Measurements from ENCODE around the gene DCP2. TPM values are rescaled to one million over a fixed set of nuclear protein-coding genes. Genes with fewer than 3 reads are reported as not detected.

DCP2 gene
- total RNA-seq, result 101 TPM

- Histone ChIP-seq H3K27me3 (ENCODE audit: insufficient read depth, low read length) (no peaks in the 10 kb centered on the region), H3K9me3 (ENCODE audit: low read depth, low read length) (no peaks in the 10 kb centered on the region), H3K4me1 (ENCODE audit: insufficient read depth, low read length) (peaks cover 24% of the 10 kb centered on the region), H3K4me3 (ENCODE audit: low read length) (peak within 1 kb of the TSS; percentile 94)
These were observed at the start of gene DCP2 for GRCh38 chr5:112976432-112977309. Gene DCP2 (plus strand): TSS chr5:112976798. CDS start chr5:112976934, 136 bp downstream.

- Histone ChIP-seq H3K4me1 (ENCODE audit: insufficient read depth, low read length) (peaks cover 67% of the 10 kb centered on the region), H3K4me3 (ENCODE audit: low read length) (no peak overlapping the region), H3K27me3 (ENCODE audit: insufficient read depth, low read length) (no peaks in the 10 kb centered on the region), H3K9me3 (ENCODE audit: low read depth, low read length) (no peaks in the 10 kb centered on the region)
These were observed 47.1 kb upstream of the DCP2 start for GRCh38 chr5:112929336-112930081.

- H3K27me3 ChIP-seq (ENCODE audit: insufficient read depth, low read length), result no peaks in the 10 kb centered on the region
- H3K4me1 ChIP-seq (ENCODE audit: insufficient read depth, low read length), result peaks cover 63% of the 10 kb centered on the region
- no peaks in the 10 kb centered on the region for H3K9me3 ChIP-seq (ENCODE audit: low read depth, low read length)
- no peak overlapping the region for H3K4me3 ChIP-seq (ENCODE audit: low read length)
These were observed 46.6 kb upstream of the DCP2 start for GRCh38 chr5:112930082-112930344.

GRCh38 chr5:112931473-112931872 is 45.1 kb upstream of the DCP2 start:
- peaks cover 56% of the 10 kb centered on the region for H3K4me1 ChIP-seq (ENCODE audit: insufficient read depth, low read length)
- H3K4me3 ChIP-seq (ENCODE audit: low read length), result no peak overlapping the region
- H3K9me3 ChIP-seq (ENCODE audit: low read depth, low read length), result no peaks in the 10 kb centered on the region
- no peaks in the 10 kb centered on the region for H3K27me3 ChIP-seq (ENCODE audit: insufficient read depth, low read length)

- no peaks in the 10 kb centered on the region for H3K9me3 ChIP-seq (ENCODE audit: low read depth, low read length)
- H3K27me3 ChIP-seq (ENCODE audit: insufficient read depth, low read length), result no peaks in the 10 kb centered on the region
- no peak overlapping the region for H3K4me3 ChIP-seq (ENCODE audit: low read length)
- H3K4me1 ChIP-seq (ENCODE audit: insufficient read depth, low read length), result peaks cover 42% of the 10 kb centered on the region
These were observed 43.5 kb upstream of the DCP2 start for GRCh38 chr5:112933105-112933504.

- Histone ChIP-seq H3K4me1 (ENCODE audit: insufficient read depth, low read length) (peaks cover 35% of the 10 kb centered on the region), H3K4me3 (ENCODE audit: low read length) (no peak overlapping the region), H3K9me3 (ENCODE audit: low read depth, low read length) (no peaks in the 10 kb centered on the region), H3K27me3 (ENCODE audit: insufficient read depth, low read length) (no peaks in the 10 kb centered on the region)
These were observed 42.8 kb upstream of the DCP2 start for GRCh38 chr5:112933651-112934365.

- no peaks in the 10 kb centered on the region for H3K27me3 ChIP-seq (ENCODE audit: insufficient read depth, low read length)
- H3K4me3 ChIP-seq (ENCODE audit: low read length), result no peak overlapping the region
- H3K4me1 ChIP-seq (ENCODE audit: insufficient read depth, low read length), result peaks cover 30% of the 10 kb centered on the region
- H3K9me3 ChIP-seq (ENCODE audit: low read depth, low read length), result no peaks in the 10 kb centered on the region
These were observed 42.3 kb upstream of the DCP2 start for GRCh38 chr5:112934366-112934663.

- Histone ChIP-seq H3K4me1 (ENCODE audit: insufficient read depth, low read length) (peaks cover 17% of the 10 kb centered on the region), H3K9me3 (ENCODE audit: low read depth, low read length) (no peaks in the 10 kb centered on the region), H3K27me3 (ENCODE audit: insufficient read depth, low read length) (no peaks in the 10 kb centered on the region), H3K4me3 (ENCODE audit: low read length) (no peak overlapping the region)
These were observed 40.9 kb upstream of the DCP2 start for GRCh38 chr5:112935675-112936074.

GRCh38 chr5:112938286-112938685 is 38.3 kb upstream of the DCP2 start:
- Histone ChIP-seq H3K4me1 (ENCODE audit: insufficient read depth, low read length) (peaks cover 8% of the 10 kb centered on the region), H3K27me3 (ENCODE audit: insufficient read depth, low read length) (peaks cover 5% of the 10 kb centered on the region), H3K9me3 (ENCODE audit: low read depth, low read length) (no peaks in the 10 kb centered on the region), H3K4me3 (ENCODE audit: low read length) (no peak overlapping the region)

GRCh38 chr5:112940670-112941069 is 35.9 kb upstream of the DCP2 start:
- Histone ChIP-seq H3K9me3 (ENCODE audit: low read depth, low read length) (no peaks in the 10 kb centered on the region), H3K4me1 (ENCODE audit: insufficient read depth, low read length) (no peaks in the 10 kb centered on the region), H3K27me3 (ENCODE audit: insufficient read depth, low read length) (peaks cover 8% of the 10 kb centered on the region), H3K4me3 (ENCODE audit: low read length) (no peak overlapping the region)

- no peaks in the 10 kb centered on the region for H3K9me3 ChIP-seq (ENCODE audit: low read depth, low read length)
- H3K4me3 ChIP-seq (ENCODE audit: low read length), result no peak overlapping the region
- no peaks in the 10 kb centered on the region for H3K4me1 ChIP-seq (ENCODE audit: insufficient read depth, low read length)
These were observed 28.1 kb upstream of the DCP2 start for GRCh38 chr5:112948458-112948857.

GRCh38 chr5:112951124-112951702 is 25.4 kb upstream of the DCP2 start:
- Histone ChIP-seq H3K9me3 (ENCODE audit: low read depth, low read length) (no peaks in the 10 kb centered on the region), H3K4me3 (ENCODE audit: low read length) (no peak overlapping the region), H3K4me1 (ENCODE audit: insufficient read depth, low read length) (no peaks in the 10 kb centered on the region), H3K27me3 (ENCODE audit: insufficient read depth, low read length) (peaks cover 3% of the 10 kb centered on the region)

More at GRCh38 chr5:112948458-112948857, 28.1 kb upstream of the DCP2 start:
- H3K27me3 ChIP-seq (ENCODE audit: insufficient read depth, low read length), result peaks cover 5% of the 10 kb centered on the region

- peaks cover 16% of the 10 kb centered on the region for H3K4me1 ChIP-seq (ENCODE audit: insufficient read depth, low read length)
- no peaks in the 10 kb centered on the region for H3K27me3 ChIP-seq (ENCODE audit: insufficient read depth, low read length)
- H3K9me3 ChIP-seq (ENCODE audit: low read depth, low read length), result no peaks in the 10 kb centered on the region
- H3K4me3 ChIP-seq (ENCODE audit: low read length), result no peak overlapping the region
These were observed 20.0 kb upstream of the DCP2 start for GRCh38 chr5:112956606-112957005.

- no peak overlapping the region for H3K4me3 ChIP-seq (ENCODE audit: low read length)
- peaks cover 16% of the 10 kb centered on the region for H3K4me1 ChIP-seq (ENCODE audit: insufficient read depth, low read length)
- H3K9me3 ChIP-seq (ENCODE audit: low read depth, low read length), result no peaks in the 10 kb centered on the region
- H3K27me3 ChIP-seq (ENCODE audit: insufficient read depth, low read length), result no peaks in the 10 kb centered on the region
These were observed 19.4 kb upstream of the DCP2 start for GRCh38 chr5:112957036-112957808.
